ENCODE data around the gene PTPN1. TPM values are rescaled to one million over a fixed set of nuclear protein-coding genes. Genes with fewer than 3 reads are reported as not detected.

Gene PTPN1
- total RNA-seq, 1 donor from 2014 or later = 25.7 TPM

DNA sequence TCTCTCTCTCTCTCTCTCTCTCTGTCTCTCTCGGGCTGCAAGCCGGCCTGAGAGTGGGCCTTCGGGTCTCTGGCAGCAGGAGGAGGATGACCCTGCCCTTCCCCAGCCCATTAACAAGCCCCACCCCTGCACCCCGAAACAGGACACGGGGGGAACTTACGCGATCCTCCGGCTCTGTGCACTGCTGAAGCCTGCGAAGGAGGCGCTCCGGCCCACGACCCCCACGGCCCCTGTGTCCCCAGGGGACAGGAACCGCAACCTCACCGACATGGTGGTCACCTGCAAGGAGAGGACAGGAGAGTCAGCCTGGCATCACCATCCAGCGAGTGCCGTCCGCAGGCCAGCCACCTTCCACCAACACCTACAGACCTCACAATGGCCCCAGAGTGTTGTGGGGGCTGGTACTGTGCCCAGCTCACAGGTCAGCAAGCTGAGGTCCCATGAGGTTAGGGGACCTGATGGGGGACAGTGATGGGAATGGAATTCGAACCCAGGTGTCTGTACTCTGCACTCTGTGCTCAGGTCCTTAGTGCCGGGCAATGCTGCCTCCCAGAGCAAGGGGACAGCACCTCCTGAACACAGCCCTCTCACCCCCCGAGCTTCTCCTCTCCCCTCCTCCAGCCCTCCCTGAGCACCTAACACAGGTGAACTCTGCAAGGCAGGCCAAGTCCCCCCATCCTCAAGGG, 120.5 kb downstream of the PTPN1 start:
- TF ChIP-seq, protein P1, sequence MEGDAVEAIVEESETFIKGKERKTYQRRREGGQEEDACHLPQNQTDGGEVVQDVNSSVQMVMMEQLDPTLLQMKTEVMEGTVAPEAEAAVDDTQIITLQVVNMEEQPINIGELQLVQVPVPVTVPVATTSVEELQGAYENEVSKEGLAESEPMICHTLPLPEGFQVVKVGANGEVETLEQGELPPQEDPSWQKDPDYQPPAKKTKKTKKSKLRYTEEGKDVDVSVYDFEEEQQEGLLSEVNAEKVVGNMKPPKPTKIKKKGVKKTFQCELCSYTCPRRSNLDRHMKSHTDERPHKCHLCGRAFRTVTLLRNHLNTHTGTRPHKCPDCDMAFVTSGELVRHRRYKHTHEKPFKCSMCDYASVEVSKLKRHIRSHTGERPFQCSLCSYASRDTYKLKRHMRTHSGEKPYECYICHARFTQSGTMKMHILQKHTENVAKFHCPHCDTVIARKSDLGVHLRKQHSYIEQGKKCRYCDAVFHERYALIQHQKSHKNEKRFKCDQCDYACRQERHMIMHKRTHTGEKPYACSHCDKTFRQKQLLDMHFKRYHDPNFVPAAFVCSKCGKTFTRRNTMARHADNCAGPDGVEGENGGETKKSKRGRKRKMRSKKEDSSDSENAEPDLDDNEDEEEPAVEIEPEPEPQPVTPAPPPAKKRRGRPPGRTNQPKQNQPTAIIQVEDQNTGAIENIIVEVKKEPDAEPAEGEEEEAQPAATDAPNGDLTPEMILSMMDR (IDR thresholded peaks at IDR 0.05; ENCODE audit: borderline replicate concordance) = no peak
- no peak for DNase-seq
- H3K4me1 ChIP-seq = peaks cover 25% of the 10 kb centered on the region
- peak overlapping the region; percentile 27 for H3K27ac ChIP-seq (replicated peaks)
- H3K36me3 ChIP-seq = no peaks in the 10 kb centered on the region
- intact Hi-C loops (cut with micrococcal nuclease) = no loop called here
- H3K27me3 ChIP-seq (ENCODE audit: low read depth) = no peaks in the 10 kb centered on the region
- H3K4me3 ChIP-seq = no peak overlapping the region
- no peaks in the 10 kb centered on the region for H3K9me3 ChIP-seq (replicated peaks)

DNA sequence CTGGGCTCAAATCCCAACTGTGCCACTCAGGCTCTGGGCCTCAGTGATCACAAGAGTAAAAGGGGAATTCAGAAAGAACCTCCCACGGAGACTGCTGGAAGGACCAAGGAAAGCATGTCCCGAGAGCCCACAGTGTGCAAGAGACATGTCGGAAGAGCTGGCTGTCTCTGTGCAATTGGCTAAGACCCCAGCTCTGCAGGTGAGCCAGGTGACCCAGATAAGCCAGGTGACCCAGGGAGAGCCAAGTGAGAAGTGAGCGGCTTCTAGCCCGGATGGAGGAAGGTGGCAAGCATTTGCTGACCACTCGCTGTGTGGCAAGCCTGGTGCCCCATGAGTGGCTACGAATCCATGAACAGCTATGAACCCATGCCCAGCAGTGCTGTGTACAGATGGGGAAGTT, 122.1 kb downstream of the PTPN1 start:
- Histone ChIP-seq H3K27ac (replicated peaks) (peak overlapping the region; percentile 27), H3K4me3 (no peak overlapping the region), H3K4me1 (peaks cover 32% of the 10 kb centered on the region), H3K36me3 (no peaks in the 10 kb centered on the region), H3K27me3 (ENCODE audit: low read depth) (no peaks in the 10 kb centered on the region), H3K9me3 (replicated peaks) (no peaks in the 10 kb centered on the region)
- TF ChIP-seq, protein P1 (IDR thresholded peaks at IDR 0.05; ENCODE audit: borderline replicate concordance) = no peak
- intact Hi-C loops (cut with micrococcal nuclease) = no loop called here
- DNase-seq = no peak

DNA sequence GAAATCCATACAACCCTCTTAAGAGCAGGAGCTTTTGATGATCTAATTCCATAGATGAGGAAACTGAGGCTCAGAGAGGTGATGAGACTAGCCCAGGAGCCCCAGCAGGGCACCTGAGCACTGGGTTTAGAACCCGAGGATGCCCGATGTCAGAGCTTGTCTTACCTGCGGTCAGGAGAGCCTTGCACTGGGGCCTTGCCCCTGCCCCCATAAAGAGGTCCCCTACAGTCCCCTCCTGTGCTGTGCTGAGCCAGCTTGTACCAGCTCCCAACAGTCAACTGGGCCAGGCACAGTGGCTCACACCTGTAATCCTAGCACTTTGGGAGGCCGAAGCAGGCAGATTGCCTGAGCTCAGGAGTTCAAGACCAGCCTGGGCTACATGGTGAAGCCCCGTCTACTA, 122.5 kb downstream of the PTPN1 start:
- Histone ChIP-seq H3K4me3 (no peak overlapping the region), H3K9me3 (replicated peaks) (no peaks in the 10 kb centered on the region), H3K27me3 (ENCODE audit: low read depth) (no peaks in the 10 kb centered on the region), H3K27ac (replicated peaks) (peak overlapping the region; percentile 27), H3K36me3 (no peaks in the 10 kb centered on the region), H3K4me1 (peaks cover 36% of the 10 kb centered on the region)
- intact Hi-C loops (cut with micrococcal nuclease) = no loop called here
- no peak for DNase-seq
- TF ChIP-seq, protein P1 (IDR thresholded peaks at IDR 0.05; ENCODE audit: borderline replicate concordance) = no peak

DNA sequence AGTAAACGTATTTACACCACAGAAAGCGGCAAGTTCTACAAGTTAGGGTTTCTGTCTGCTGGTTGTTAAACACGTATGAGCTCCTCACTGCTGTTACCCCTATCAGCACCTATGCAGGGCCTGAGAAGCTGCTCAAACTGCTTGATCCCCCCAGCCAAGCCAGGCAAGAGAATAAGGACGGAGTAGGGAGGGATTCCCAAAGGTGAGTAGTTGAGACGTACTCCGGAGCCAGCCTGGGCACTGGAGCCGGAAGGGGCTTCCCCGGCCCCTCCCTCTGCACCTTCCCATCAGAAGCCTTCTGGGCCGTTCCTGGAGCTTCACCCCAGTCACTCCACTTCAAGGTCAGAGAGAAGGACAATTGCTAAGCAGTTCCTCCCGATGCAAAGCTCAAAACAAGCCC, 123.2 kb downstream of the PTPN1 start:
- no peaks in the 10 kb centered on the region for H3K27me3 ChIP-seq (ENCODE audit: low read depth)
- DNase-seq = no peak
- H3K4me3 ChIP-seq = no peak overlapping the region
- H3K36me3 ChIP-seq = no peaks in the 10 kb centered on the region
- TF ChIP-seq, protein P1 (IDR thresholded peaks at IDR 0.05; ENCODE audit: borderline replicate concordance) = no peak
- no peaks in the 10 kb centered on the region for H3K9me3 ChIP-seq (replicated peaks)
- H3K4me1 ChIP-seq = peaks cover 40% of the 10 kb centered on the region
- intact Hi-C loops (cut with micrococcal nuclease) = no loop called here
- peak overlapping the region; percentile 33 for H3K27ac ChIP-seq (replicated peaks)

DNA sequence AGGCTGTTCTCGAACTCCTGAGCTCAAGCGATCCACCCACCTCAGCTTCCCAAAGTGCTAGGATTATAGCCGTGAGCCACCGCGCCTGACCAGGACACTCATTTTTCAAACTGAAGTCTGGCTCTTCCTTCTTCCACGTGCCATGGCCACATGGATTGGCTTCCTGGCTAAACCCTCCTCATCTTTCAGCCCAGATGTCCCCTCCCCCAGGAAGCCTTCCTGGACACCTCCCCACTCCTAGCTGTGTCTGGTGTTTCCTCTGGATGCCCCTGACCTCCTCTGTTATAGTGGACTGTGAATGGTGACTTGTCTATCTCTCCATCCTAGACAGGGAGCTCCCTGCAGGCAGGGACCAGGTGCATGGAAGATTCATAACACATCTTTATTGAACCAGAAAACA, 124.0 kb downstream of the PTPN1 start:
- Histone ChIP-seq H3K27me3 (ENCODE audit: low read depth) (no peaks in the 10 kb centered on the region), H3K27ac (replicated peaks) (peak overlapping the region; percentile 74), H3K36me3 (no peaks in the 10 kb centered on the region), H3K4me1 (peaks cover 43% of the 10 kb centered on the region), H3K4me3 (no peak overlapping the region), H3K9me3 (replicated peaks) (no peaks in the 10 kb centered on the region)
- no peak for DNase-seq
- TF ChIP-seq, protein P1 (IDR thresholded peaks at IDR 0.05; ENCODE audit: borderline replicate concordance) = no peak
- intact Hi-C loops (cut with micrococcal nuclease) = no loop called here

Small RNA genes within 50 kb of the gene (microRNA-seq; reads per million reads assigned to microRNA genes)
- gene MIR1302-5 (not detected), gene MIR645 (not detected)

Other genes with a start within 250 kb of the PTPN1 start
- gene RIPOR3, start 181.2 kb downstream of the PTPN1 start, total RNA-seq = 6.5 TPM
- 3.4 TPM for gene PARD6B, start 221.2 kb downstream of the PTPN1 start, total RNA-seq

Measured in left ventricle myocardium inferior (tissue), 1 donor.